PC-3 (cell line): ENCODE measurements around the gene ARPIN. TPM values are rescaled to one million over a fixed set of nuclear protein-coding genes. Genes with fewer than 3 reads are reported as not detected.

Experiments
- ATAC-seq: fragments of 200-7000 bp; cut with Tn5 transposase; 2 replicates; pipeline ENCODE4 v1.9.1; 2020; ENCODE audit warnings: mild to moderate bottlenecking, moderate library complexity
- BruUV-seq: library from RNA; stranded (reverse); fragments of 400-500 nt; replicated peaks from 2 replicates; lab custom pipeline; 2021; lab: Mats Ljungman, UMichigan
- CTCF ChIA-PET: fragments of 300-600 bp; sonication (Branson Sonifier 250); formaldehyde crosslinking; loops from one replicate; lab custom pipeline; 2022; ENCODE audit warnings: antibody characterized with exemption; lab: Charles Lee
- POLR2A ChIA-PET: fragments of 300-600 bp; sonication (Branson Sonifier 250); formaldehyde crosslinking; loops from one replicate; lab custom pipeline; 2022; ENCODE audit warnings: antibody characterized with exemption; ENCODE audit not compliant: unreplicated experiment; lab: Charles Lee
- DNase-seq: peaks from one replicate; pipeline ENCODE4 v3.0.0-alpha.2; 2015
- H2AFZ ChIP-seq: fragments of 300-600 bp; sonication (generic); 2 replicates; pipeline ENCODE4 v1.6.0; 2016; ENCODE audit warnings: antibody characterized with exemption, low read length
- H3F3A ChIP-seq: fragments of 300-600 bp; sonication (generic); one replicate; pipeline ENCODE4 v1.6.0; 2017; ENCODE audit warnings: antibody characterized with exemption, low read length, control low read depth, mild to moderate bottlenecking; ENCODE audit not compliant: unreplicated experiment
- H3K27ac ChIP-seq: fragments of 300-600 bp; sonication (generic); 2 replicates; pipeline ENCODE4 v1.5.1; 2016; ENCODE audit warnings: mild to moderate bottlenecking, low read length
- H3K27me3 ChIP-seq: fragments of 300-600 bp; sonication (generic); 2 replicates; pipeline ENCODE4 v1.6.1; 2016; ENCODE audit warnings: low read length, mixed read lengths
- H3K36me3 ChIP-seq: fragments of 300-600 bp; sonication (generic); 2 replicates; pipeline ENCODE4 v1.6.1; 2016; ENCODE audit warnings: low read depth, mixed run types, low read length, mixed read lengths
- H3K4me1 ChIP-seq: fragments of 300-600 bp; sonication (generic); 2 replicates; pipeline ENCODE4 v1.5.1; 2016; ENCODE audit warnings: low read length; ENCODE audit not compliant: insufficient read depth
- H3K4me2 ChIP-seq: fragments of 300-600 bp; sonication (generic); 2 replicates; pipeline ENCODE4 v1.6.0; 2016; ENCODE audit warnings: low read length
- H3K4me3 ChIP-seq: fragments of 300-600 bp; sonication (generic); 2 replicates; pipeline ENCODE4 v1.5.1; 2016; ENCODE audit warnings: mild to moderate bottlenecking, low read length, mixed read lengths
- H3K79me2 ChIP-seq: fragments of 300-600 bp; sonication (generic); 2 replicates; pipeline ENCODE4 v1.6.1; 2017; ENCODE audit warnings: low read length, mixed read lengths
- H3K9ac ChIP-seq: fragments of 300-600 bp; sonication (generic); 2 replicates; pipeline ENCODE4 v1.6.0; 2016; ENCODE audit warnings: mild to moderate bottlenecking, low read length
- H3K9me2 ChIP-seq: fragments of 300-600 bp; sonication (generic); replicated peaks from 2 replicates; pipeline ENCODE4 v1.6.1; 2016; ENCODE audit warnings: mixed run types, low read length, mixed read lengths
- H3K9me3 ChIP-seq: fragments of 300-600 bp; sonication (generic); 2 replicates; pipeline ENCODE4 v1.6.1; 2016; ENCODE audit warnings: low read length, mixed read lengths
- H4K20me1 ChIP-seq: fragments of 300-600 bp; sonication (generic); 2 replicates; pipeline ENCODE4 v1.6.1; 2016; ENCODE audit warnings: low read length, mixed read lengths
- CTCF ChIP-seq: fragments of 300-600 bp; sonication (generic); conservative IDR thresholded peaks from 2 replicates; pipeline ENCODE4 v1.5.1; 2017; ENCODE audit warnings: antibody characterized with exemption, low read depth, mild to moderate bottlenecking, low read length
- EZH2 ChIP-seq: fragments of 300-600 bp; sonication (generic); IDR thresholded peaks from one replicate; pipeline ENCODE4 v1.6.1; 2017; ENCODE audit warnings: antibody characterized with exemption, mild to moderate bottlenecking, low read length; ENCODE audit not compliant: unreplicated experiment
- EZH2phosphoT487 ChIP-seq: fragments of 300-600 bp; sonication (generic); IDR thresholded peaks from 2 replicates; pipeline ENCODE4 v1.6.1; 2018; ENCODE audit warnings: mild to moderate bottlenecking, antibody characterized with exemption, low read length, borderline replicate concordance
- intact Hi-C: fragments of 100-400 bp; cut with micrococcal nuclease; formaldehyde crosslinking; loops from 2 replicates; pipeline ENCODE4 v1.9.0; 2023
- total RNA-seq: library from RNA; depleted of rRNA; stranded (reverse); fragments of >200 nt; gene quantifications from 2 replicates; pipeline ENCODE4 v1.2.3, GENCODE V29; 2014

ARPIN gene
- total RNA-seq, 1 experiment from 2014 or later: 8.0 TPM

GRCh38 chr15:89877083-89877425, 35.7 kb downstream of the ARPIN start:
- no peak overlapping the region for H2AFZ ChIP-seq
- no TSS peak for BruUV-seq
- TF ChIP-seq CTCF (no peak), EZH2 (no peak), EZH2phosphoT487 (no peak)
- ChIA-PET POLR2A (interaction anchor here (0.5 kb wide), 1 partner anchor 10 kb away, joined by 6 read pairs; no protein-coding TSS in a partner anchor), CTCF (interaction anchor here (0.6 to 1.6 kb wide), 3 partner anchors 115 to 124 kb away, joined by 3 to 7 read pairs (median 4); no protein-coding TSS in a partner anchor)
- no peaks in the 10 kb centered on the region for H4K20me1 ChIP-seq
- H3K27me3 ChIP-seq: no peaks in the 10 kb centered on the region
- no peak overlapping the region for H3K9ac ChIP-seq
- intact Hi-C loops: no loop called here
- no peak overlapping the region for H3K4me3 ChIP-seq
- no peaks in the 10 kb centered on the region for H3K9me3 ChIP-seq
- H3K4me1 ChIP-seq: peaks cover 8% of the 10 kb centered on the region; the same call in 1 of the 2 replicates
- H3K79me2 ChIP-seq: no peaks in the 10 kb centered on the region
- ATAC-seq (no peak), DNase-seq (no peak)
- no peaks in the 10 kb centered on the region for H3K9me2 ChIP-seq
- H3K27ac ChIP-seq: no peak overlapping the region
- peaks cover 27% of the 10 kb centered on the region for H3K36me3 ChIP-seq
- no peak overlapping the region for H3K4me2 ChIP-seq
- H3F3A ChIP-seq: peaks cover 4% of the 10 kb centered on the region

GRCh38 chr15:89876396-89877082, 36.2 kb downstream of the ARPIN start:
- no TSS peak for BruUV-seq
- POLR2A ChIA-PET: interaction anchor here (0.5 kb wide), 1 partner anchor 10 kb away, joined by 6 read pairs; no protein-coding TSS in a partner anchor
- intact Hi-C loops: no loop called here

More at GRCh38 chr15:89876396-89877082, 36.2 kb downstream of the ARPIN start:
- Histone ChIP-seq H3K9ac (no peak overlapping the region), H3F3A (peaks cover 4% of the 10 kb centered on the region), H3K27ac (no peak overlapping the region), H4K20me1 (no peaks in the 10 kb centered on the region), H3K27me3 (no peaks in the 10 kb centered on the region), H3K79me2 (no peaks in the 10 kb centered on the region), H3K9me3 (no peaks in the 10 kb centered on the region), H3K4me2 (no peak overlapping the region), H3K4me1 (peaks cover 8% of the 10 kb centered on the region; the same call in 1 of the 2 replicates), H3K36me3 (peaks cover 30% of the 10 kb centered on the region), H3K4me3 (no peak overlapping the region), H3K9me2 (no peaks in the 10 kb centered on the region), H2AFZ (no peak overlapping the region)
- TF ChIP-seq EZH2phosphoT487: no peak
- TF ChIP-seq EZH2: no peak
- TF ChIP-seq CTCF: no peak
- CTCF ChIA-PET: interaction anchor here (0.6 to 1.6 kb wide), 3 partner anchors 115 to 124 kb away, joined by 3 to 7 read pairs (median 4); no protein-coding TSS in a partner anchor
- DNase-seq (no peak), ATAC-seq (no peak)
